SK-N-SH (cell line): ENCODE results near the gene MOV10L1.

Experiments
- CTCF ChIP-seq: fragments of 200-600 bp; sonication (generic); IDR thresholded peaks from 2 replicates; pipeline ENCODE4 v1.6.1; 2017; ENCODE audit warnings: antibody characterized with exemption, mild to moderate bottlenecking, moderate library complexity
- POLR2AphosphoS5 ChIP-seq: IDR thresholded peaks from 2 replicates; pipeline ENCODE4 v1.6.1; 2012; ENCODE audit warnings: low read depth, low read length
- REST ChIP-seq: IDR thresholded peaks from 2 replicates; pipeline ENCODE4 v1.6.1; 2012; ENCODE audit warnings: mild to moderate bottlenecking, low read depth, low read length, moderate library complexity
- TF ChIP-seq, protein P1 (sequence below): IDR thresholded peaks from 2 replicates; pipeline ENCODE4 v1.4.0; 2012; ENCODE audit warnings: low read depth

GRCh38 chr22:50177537-50178470 lies 88.0 kb downstream of the MOV10L1 start:
- TF ChIP-seq REST: no peak
- TF ChIP-seq CTCF: no peak
- no peak for TF ChIP-seq POLR2AphosphoS5
- TF ChIP-seq, protein P1, sequence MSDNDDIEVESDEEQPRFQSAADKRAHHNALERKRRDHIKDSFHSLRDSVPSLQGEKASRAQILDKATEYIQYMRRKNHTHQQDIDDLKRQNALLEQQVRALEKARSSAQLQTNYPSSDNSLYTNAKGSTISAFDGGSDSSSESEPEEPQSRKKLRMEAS: no peak
